ENCODE data around the gene TP53INP2.

TP53INP2 gene

DNA sequence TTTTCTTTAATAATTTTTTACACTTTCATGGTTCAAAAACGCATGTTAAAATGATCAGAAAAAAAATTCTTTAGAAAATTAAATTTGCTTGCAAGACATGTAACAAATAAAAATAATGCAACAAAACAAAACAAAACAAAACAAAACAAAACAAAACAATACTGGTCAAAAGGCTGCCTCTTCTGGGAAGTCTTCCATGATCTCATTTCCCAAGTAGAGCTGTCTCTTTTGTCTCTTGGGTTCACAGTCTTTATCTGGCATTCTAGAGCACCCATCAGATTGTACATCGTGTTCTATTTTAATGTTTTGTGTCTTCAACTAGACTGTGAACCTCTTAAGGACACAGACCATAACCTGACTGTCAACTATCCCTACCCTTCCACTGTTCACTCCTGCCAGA, 25.3 kb downstream of the TP53INP2 start:
- no peak for DNase-seq

DNA sequence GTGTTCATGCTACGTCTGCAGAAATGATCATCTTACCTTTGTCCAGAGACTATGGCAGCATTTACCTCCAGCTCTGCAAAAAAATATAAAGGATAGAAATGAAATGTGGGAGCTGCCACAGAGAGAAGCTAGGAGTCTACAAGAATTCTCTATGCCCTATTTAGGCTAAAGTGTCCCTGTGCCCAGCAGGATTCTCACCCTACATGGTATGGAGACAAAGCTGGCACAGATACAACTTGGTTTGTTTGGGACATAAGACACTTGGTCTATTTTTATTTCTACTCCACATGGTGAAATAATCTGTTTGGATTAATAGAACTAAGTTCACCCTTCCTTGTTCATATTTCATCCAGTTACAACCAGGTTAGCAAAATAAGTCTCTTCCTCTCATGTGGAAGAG, 28.4 kb downstream of the TP53INP2 start:
- no peak for DNase-seq

DNA sequence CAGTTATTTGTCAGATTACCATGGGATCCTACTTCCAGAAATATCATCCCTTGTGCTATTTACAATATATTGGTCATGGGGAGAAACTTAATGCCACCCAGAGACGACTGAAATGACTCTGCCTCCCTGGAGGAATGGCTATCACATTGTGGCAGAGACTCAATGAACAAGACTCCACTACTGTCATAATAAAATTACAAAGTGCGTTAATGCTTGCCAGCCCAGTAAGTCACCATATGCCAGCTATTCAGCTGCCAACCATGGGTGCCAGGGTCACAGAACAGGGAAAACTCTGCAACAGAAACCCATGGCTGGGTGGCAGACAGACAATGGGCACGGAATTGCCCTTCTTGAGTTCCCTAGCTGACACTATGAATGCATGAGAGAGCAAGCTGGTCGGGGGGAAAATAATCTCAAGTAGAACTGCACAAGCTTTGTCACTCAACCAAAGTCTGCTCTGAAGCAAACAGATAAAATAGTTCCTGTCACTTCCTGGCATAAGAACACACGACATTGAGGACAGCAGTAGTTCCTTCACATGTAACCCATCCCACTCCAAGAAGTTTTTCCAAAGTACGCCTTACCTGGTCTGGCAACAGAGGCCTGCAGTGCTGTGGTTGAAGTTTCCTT, 32.1 kb downstream of the TP53INP2 start:
- DNase-seq, result no peak

DNA sequence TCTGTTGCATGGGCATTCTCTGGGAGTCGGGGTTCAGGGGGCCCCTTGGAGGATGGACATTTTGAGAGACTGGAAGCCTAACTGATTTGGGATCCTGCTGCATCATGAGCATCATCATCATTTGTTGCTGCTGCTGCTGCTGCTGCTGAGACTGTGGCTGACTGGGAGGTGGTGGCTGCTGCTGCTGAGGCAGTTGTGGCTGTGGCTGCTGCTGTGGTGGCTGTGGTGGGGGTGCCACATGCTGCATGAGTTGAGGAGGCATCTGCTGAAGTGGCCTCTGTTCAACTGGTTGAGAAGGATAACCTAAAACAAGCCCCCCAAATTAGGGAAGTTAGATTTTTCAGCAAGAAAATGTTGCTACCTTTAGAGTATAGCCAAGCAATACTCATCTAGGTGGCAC, 38.9 kb downstream of the TP53INP2 start:
- no peak for DNase-seq

DNA sequence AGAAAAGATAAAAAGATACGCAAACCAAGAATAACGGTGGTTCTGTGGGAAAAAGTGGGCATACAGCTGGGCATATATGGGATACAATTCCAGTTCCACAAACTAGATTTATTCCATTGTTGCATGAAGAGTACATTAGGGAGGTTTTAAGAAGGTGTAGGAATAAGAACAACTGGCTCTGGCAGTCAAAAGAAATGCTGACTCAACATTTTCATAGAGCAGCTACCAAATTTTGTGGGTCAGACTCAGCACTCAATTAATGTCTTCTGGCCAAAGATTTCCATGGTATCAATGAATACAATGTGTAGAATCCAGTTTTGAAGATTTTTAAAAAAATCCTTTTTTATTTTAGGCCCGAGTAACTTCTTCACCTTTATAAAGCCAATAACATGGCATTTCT, 40.2 kb downstream of the TP53INP2 start:
- DNase-seq, result no peak

DNA sequence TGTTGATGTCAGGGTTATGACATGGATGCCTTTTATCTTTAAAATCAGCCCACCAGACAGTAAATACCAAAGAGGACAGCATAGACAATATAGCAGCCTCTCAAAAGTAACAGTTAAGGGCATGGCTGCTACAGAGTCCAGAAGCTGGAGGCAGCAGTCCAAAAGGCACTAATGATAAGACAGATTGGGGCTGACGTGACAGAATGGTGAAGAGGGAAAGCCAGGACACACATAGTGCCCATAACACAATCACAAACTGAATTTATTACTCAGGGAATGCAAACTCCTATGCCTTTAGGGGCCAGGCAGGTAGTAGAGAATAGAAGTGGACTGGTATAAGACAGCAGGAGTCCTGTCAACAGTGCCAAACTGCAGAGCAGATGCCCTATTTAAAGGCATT, 40.7 kb downstream of the TP53INP2 start:
- DNase-seq, result no peak

DNA sequence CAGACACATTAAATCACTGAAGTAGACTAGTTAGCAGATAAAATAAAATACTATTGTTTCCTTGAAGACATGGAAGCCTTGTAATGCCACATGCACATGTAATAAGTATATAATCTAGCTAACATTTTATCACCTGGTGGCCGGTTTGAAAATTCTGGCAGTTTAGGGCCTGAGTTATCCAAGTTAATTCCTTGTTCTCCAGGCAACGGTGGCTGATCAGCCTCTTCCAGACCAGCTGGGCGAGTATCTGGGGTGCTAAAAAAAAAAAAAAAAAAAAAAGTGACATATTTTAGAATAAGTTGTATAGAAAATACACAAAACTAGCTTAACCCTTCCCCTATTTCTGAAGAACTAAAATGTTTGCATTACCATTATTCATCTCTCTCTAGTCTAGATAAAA, 42.5 kb downstream of the TP53INP2 start:
- no peak for DNase-seq

DNA sequence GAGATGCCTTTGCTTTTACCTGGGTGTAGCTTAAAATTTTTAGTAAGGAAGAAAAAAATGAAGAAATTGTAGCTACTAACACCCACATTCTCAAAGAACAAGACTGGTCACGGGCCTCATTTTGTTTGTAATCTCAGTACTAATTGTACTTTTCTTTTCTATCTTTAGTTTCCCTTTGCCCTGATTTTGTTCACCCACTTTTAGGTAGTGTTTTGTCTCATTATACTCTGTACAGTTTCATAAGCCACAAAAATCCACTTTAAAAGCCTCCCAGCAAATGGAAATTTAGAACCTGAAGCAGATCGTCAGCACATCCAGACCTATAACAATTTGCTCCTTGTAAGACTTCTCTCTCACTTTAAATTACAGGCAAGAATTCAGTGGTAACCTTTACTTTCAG, 43.3 kb downstream of the TP53INP2 start:
- peak in 1 of 2 donors; percentile 9 for DNase-seq

DNA sequence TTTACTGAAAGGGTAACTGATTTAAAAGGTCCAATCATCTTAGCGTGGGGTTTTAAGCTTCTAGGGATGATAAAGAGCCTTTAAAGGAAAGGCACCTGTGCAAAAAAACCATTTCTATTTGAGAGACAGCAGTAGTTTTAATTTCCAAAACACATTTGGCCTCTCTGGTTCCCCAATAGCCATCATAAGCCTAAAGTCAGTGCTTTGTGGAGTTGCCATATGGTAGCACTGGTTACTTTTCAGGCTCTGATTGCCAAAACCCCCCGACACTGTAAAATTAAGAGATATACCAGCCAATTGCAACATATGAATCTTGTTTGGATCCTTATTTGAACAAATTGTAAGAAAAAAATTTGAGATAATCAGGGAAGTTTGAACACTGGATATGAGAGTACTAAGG, 44.6 kb downstream of the TP53INP2 start:
- no peak for DNase-seq

DNA sequence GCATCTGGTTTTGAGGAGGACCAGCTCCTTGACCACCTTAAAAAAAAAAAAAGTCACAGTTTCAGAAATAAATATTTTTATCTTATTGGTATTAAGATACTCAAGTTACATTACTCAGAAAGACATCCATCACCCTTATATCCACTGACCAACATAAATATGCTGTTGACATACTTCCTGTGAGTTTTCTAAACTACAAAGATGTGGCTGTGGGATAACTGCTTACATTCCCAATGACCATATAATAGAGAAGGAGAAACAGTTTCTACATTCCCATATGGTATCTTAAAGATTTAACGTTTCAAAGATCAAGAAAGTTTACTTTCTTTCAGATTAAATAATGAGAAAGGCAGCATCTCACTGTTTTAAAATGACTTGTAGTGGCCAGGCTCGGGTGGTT, 46.3 kb downstream of the TP53INP2 start:
- DNase-seq, result no peak

DNA sequence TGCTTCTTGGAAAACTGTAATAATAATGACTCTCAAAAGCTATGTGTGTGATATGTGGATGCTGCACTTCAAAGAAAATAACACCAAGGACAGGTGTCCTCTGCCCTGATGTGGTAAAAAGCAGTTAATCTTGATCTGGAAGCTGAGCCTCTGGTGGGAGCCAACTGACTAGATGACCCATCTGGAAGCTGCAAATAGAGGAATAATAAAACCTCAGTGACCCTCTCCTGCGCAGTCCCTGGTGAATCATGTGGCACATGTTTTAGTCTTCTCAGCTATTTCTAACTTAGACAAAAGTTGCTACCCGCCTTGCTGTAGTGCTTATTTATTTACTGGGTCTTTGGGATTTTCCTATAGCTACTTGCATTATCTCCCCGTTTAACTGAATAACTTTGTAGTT, 47.3 kb downstream of the TP53INP2 start:
- DNase-seq, result no peak

DNA sequence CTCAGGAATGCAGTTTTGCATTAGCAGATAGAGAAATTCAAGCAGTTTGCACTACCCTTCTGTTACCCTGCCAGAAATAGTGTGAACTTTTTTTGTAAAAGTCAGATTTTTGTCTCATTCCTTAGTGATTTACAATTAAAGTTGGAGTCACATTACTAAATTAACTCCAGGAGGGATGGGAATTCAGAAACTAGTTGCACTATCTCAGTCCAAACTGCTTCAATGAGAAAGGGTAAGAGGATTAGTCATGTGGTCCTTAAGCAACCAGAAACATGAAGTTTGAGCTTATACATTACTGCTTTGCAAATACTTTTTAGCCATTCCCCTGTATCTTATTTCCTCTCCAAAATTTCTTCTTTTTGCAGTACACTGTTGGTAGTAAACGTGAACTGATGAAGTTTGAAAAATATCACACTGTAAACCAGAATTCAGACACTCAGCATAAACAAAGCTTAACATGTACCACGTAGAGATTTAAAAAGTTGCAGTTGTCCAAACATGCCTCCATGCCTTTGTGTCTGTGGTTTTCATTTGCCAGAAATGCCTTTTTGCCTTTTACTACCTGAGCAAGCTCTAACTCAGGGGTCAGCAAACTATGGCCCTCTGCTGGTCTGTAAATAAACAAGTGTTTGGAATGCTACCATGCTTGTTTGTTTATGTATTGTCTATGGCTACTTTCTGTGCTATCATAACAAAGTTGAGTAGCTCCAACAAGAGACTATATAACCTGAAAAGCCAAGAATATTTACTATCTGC, 49.7 kb downstream of the TP53INP2 start:
- no peak for DNase-seq

DNA sequence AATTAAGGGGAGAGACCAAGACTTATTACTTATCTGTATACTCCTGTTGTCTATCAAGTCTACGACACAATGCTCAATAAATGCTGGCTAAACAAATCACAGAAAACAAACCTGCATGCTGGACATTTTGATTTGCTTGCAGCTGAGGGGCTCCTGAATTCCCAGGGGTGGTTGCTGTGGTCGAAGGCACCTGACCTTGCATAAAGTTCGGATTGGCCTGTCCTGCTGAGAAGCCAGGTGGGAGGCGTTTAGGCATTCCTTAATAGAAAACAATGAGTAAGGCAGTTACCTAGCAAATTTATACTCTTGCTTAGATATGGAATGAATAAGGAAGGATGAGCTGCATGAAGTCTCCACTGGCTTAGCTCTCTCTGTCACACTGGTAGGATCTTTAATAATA, 50.5 kb downstream of the TP53INP2 start:
- DNase-seq, result no peak

DNA sequence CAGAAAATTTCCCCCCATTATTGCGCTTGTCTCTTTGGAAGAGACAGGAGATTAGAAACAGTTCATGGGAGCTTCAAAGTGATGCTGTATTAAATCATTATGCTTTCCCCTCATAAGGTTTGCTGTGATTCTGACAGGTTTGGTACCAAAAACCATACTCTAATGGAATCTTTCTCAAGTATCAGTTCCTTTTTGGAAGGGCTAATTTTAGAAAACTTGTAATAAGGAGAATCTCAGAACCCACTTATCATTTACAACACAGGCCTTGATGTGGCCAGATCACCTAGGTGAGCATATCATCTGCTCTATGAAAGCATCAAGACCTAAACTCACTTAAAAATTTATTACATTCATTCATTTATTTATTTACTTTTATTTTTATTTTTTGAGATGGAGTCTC, 51.2 kb downstream of the TP53INP2 start:
- no peak for DNase-seq

DNA sequence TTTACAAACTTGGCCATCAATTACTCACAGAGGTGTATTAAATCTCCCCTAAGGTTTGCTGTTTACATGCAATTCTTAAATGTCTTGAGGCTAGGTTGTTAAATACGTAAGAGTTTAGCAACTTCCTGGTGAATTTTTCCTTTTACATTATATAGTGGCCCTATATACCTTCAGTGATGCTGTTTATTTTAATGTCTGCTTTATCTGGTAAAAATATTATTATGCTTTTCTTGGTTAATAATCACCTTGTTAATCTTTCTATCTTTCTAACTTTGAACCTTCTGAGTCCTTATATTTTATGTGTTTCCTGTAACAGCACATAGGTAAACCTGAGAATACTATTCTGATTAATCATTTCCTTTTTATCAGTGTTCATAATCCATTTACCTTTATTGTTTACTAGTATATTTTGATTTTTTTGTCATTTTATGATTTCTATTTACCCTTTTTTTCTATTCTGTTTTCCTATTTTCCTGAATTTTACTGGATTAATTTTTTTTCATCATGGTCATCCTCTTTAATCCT, 57.9 kb downstream of the TP53INP2 start:
- no peak for DNase-seq

Measured in hippocampal formation (tissue), 2 donors.